ENCODE measurements around the gene FLT3.
A peak's percentile ranks its signal among the peaks of the same experiment; 100 is the strongest.

FLT3 gene

DNA sequence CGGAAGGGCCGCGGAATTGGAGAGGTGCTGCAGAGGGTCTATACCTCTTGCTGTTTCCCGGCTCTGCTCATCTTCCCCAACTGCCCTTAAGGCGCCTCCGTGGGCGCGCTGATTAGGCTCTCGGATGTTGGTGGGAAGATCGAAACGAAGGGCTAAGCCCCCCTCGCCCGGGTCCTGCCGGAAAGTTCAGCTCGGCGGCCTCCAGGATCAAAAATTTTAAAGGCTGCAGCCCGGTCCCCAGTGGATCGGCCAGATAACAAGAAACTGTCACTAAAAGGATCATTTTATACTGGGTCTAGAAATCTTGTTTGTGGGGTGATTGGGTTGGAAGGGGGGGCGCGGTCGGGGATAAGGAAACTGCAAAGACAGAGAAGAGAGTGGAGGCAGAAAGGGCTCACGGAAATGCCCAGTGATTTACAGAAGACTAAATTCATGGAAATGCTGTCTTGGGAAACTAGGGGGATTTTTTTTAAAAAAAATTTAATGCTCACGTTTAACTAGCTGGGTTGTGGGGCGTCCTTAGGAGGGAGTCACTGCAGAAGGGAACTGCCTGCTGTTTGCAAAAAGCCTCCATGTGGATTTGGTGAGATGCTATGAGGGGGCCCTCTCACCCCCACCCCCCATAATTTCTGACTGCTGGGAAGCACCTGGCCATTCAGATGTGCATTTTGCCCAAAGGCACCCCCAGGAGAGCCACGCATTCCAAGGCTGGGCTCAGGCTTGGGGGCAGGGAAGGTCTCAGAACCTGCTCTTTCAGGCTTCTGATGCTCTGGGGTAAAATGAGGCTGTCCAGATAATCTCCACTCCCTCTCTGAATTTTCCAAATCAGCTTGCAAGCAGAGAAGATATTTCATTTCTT, 138.9 kb downstream of the FLT3 start:
- Histone ChIP-seq H3K36me3 (no peaks in the 10 kb centered on the region), H3K4me3 (ENCODE audit: low read depth in 1 of 2, low read length in 1 of 2) (peak overlapping the region in 1 of 2 experiments; percentile 35), H3K4me1 (ENCODE audit: control insufficient read depth in 1 of 2, insufficient read depth in 1 of 2, low read depth in 1 of 2, low read length in 1 of 2) (peaks cover 5 to 12% of the 10 kb centered on the region in 2 experiments), H3K27me3 (peaks cover 100% of the 10 kb centered on the region), H3K27ac (no peak overlapping the region), H3K9me3 (no peaks in the 10 kb centered on the region)
- TF ChIP-seq, protein P1, sequence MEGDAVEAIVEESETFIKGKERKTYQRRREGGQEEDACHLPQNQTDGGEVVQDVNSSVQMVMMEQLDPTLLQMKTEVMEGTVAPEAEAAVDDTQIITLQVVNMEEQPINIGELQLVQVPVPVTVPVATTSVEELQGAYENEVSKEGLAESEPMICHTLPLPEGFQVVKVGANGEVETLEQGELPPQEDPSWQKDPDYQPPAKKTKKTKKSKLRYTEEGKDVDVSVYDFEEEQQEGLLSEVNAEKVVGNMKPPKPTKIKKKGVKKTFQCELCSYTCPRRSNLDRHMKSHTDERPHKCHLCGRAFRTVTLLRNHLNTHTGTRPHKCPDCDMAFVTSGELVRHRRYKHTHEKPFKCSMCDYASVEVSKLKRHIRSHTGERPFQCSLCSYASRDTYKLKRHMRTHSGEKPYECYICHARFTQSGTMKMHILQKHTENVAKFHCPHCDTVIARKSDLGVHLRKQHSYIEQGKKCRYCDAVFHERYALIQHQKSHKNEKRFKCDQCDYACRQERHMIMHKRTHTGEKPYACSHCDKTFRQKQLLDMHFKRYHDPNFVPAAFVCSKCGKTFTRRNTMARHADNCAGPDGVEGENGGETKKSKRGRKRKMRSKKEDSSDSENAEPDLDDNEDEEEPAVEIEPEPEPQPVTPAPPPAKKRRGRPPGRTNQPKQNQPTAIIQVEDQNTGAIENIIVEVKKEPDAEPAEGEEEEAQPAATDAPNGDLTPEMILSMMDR (IDR thresholded peaks at IDR 0.05), result no peak

DNA sequence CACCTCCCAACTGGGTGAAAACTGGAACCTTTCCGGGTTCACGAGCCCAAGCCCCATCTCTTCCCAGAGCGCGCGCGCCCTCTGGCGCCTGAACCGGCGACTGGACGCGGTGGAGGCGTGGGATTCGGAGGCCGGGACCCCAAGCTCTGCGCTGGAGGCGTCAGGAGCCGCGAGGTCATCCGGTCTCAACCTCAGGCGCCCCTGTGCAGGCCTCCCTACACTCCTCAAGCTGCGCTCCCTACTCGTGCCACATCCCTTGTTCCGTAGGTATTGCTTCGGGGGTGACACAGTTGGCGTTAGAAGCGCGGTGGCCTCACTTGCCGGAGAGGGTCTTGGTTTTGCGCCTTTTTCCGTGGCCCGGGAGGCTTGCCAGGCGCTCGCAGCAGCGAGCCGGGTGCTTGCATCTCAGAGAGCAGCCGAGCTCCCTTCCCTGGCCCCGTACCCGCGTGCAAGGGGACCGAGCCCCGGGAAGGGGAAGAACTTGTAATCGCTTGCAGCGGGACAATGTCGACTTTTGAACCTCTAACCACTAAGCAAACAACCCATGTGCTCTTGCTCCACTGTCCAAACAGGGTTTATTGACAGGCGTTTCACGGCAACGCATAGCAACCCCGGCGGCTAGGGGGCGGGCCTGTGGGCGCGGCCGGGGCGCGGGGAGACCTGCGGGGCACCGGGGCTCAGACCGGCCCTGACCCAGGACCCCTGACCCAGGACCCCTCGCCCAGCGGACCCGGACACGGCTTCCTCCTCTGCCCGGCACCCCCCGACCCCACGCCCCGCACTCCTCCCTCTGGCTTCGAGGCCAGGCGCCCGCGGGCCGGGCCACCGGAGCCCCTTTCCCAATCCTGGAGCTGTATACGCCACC, 139.8 kb downstream of the FLT3 start:
- H3K36me3 ChIP-seq, result no peaks in the 10 kb centered on the region
- H3K9me3 ChIP-seq, result no peaks in the 10 kb centered on the region
- TF ChIP-seq, protein P1 (IDR thresholded peaks at IDR 0.05), result no peak
- H3K4me1 ChIP-seq (ENCODE audit: control insufficient read depth in 1 of 2, insufficient read depth in 1 of 2, low read depth in 1 of 2, low read length in 1 of 2), result peaks cover 5 to 12% of the 10 kb centered on the region in 2 experiments
- H3K27ac ChIP-seq, result no peak overlapping the region
- H3K27me3 ChIP-seq, result peaks cover 100% of the 10 kb centered on the region
- peak overlapping the region in 1 of 2 experiments; percentile 35 for H3K4me3 ChIP-seq (ENCODE audit: low read depth in 1 of 2, low read length in 1 of 2)

DNA sequence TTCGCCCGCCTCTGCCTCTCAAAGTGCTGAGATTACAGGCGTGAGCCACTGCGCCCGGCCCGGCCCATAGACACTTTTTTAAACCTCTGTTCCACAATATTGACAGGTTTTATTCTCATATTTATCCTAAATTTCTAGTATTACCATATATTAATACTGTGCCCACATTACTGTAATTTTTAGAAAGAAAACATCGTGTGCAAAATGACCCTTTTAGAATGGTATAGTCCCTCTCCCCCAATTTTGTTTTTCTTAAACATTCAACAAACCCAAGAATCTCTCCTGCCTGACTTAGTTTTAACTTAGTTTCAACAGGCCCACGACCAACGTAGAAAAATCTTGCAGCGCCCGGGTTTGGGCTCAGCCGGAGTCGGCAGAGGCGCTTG, 140.4 kb downstream of the FLT3 start:
- TF ChIP-seq, protein P1 (IDR thresholded peaks at IDR 0.05), result no peak
- no peaks in the 10 kb centered on the region for H3K36me3 ChIP-seq
- no peaks in the 10 kb centered on the region for H3K9me3 ChIP-seq
- H3K27ac ChIP-seq, result no peak overlapping the region
- peaks cover 5 to 12% of the 10 kb centered on the region in 2 experiments for H3K4me1 ChIP-seq (ENCODE audit: control insufficient read depth in 1 of 2, insufficient read depth in 1 of 2, low read depth in 1 of 2, low read length in 1 of 2)
- peaks cover 100% of the 10 kb centered on the region for H3K27me3 ChIP-seq
- H3K4me3 ChIP-seq (ENCODE audit: low read depth in 1 of 2, low read length in 1 of 2), result no peak overlapping the region

DNA sequence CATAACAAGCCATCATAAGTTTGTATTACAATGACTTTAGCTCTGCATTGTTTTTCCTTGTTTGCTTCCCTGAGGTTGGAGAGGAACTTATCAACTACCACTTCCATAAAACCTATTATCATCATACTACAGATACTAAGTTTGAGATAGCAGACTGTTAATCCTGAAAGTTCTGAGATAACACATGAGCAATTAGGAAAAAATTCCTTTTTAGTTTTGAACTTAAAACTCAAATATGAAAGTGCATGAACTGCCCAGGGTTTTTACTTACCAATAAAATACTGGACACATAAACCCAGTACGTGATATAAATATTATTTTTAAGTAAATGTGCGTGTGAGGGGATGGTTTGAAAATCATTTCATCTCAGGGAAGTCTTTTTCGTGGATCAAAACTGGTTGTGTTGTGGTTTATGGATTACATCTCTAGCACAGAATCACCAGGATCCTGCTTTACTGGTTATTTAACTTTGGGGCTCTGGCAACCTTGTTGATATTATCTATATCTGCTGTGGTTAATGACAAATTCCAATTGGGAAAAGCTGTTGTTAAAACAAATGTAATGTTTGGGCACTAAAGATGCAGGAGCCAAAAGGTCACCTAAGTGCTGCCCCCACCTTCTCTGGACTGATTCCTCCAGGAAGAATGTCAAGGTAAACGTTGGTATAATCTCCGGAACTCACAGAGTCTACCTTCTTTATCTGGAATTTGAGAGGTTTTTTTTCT, 143.6 kb downstream of the FLT3 start:
- TF ChIP-seq, protein P1 (IDR thresholded peaks at IDR 0.05), result no peak
- Histone ChIP-seq H3K4me3 (ENCODE audit: low read depth in 1 of 2, low read length in 1 of 2) (no peak overlapping the region), H3K4me1 (ENCODE audit: control insufficient read depth in 1 of 2, insufficient read depth in 1 of 2, low read depth in 1 of 2, low read length in 1 of 2) (peaks cover 13 to 28% of the 10 kb centered on the region in 2 experiments), H3K9me3 (no peaks in the 10 kb centered on the region), H3K27me3 (peaks cover 100% of the 10 kb centered on the region), H3K36me3 (no peaks in the 10 kb centered on the region), H3K27ac (no peak overlapping the region)

DNA sequence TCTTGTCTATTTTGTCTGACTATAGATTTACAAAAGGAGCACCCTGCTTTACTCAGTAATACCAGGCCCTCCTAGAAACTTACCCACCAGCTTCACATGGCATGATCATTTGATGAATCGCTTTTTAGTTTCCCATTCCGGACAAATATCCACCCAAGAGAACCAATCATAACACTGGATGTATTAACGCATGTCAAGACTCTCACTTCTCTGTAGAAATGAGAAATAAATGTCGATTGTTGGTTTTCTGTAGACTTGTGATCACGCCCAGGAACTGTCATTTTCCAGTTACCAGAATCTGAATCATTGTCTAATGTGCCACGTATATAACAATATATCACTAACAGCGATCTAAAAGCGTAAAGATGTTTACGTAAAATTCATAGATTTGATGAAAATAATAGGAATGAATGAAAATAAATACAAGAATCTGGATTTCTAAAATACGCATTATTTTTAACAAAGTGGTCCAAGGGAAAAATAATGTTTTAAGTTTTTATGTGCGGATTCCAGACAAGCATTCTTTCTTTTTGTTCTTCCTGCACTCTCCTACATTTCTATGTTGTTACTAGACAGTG, 145.3 kb downstream of the FLT3 start:
- Histone ChIP-seq H3K9me3 (no peaks in the 10 kb centered on the region), H3K27me3 (peaks cover 100% of the 10 kb centered on the region), H3K36me3 (no peaks in the 10 kb centered on the region), H3K4me1 (ENCODE audit: control insufficient read depth in 1 of 2, insufficient read depth in 1 of 2, low read depth in 1 of 2, low read length in 1 of 2) (peaks cover 9 to 16% of the 10 kb centered on the region in 2 experiments), H3K27ac (no peak overlapping the region), H3K4me3 (ENCODE audit: low read depth in 1 of 2, low read length in 1 of 2) (peak overlapping the region in 1 of 2 experiments; percentile 49)
- TF ChIP-seq, protein P1 (IDR thresholded peaks at IDR 0.05), result no peak

Measured in neutrophil (primary cell).